Measurements from ENCODE around the gene SPECC1. TPM values are rescaled to one million over a fixed set of nuclear protein-coding genes. Genes with fewer than 3 reads are reported as not detected.

SPECC1 gene
- total RNA-seq, 1 experiment from 2014 or later: 55.3 TPM

GRCh38 chr17:20253323-20253722 lies 244.2 kb downstream of the SPECC1 start:
- TF ChIP-seq CTCF (IDR thresholded peaks at IDR 0.05; ENCODE audit: unreplicated experiment): no peak
- Mint-ChIP-seq H3K9me3 (ENCODE audit: unreplicated experiment) (peaks cover 8% of the 10 kb centered on the region), H3K36me3 (ENCODE audit: insufficient read depth, unreplicated experiment) (peaks cover 42% of the 10 kb centered on the region), H3K4me3 (ENCODE audit: unreplicated experiment) (no peak overlapping the region), H3K27ac (ENCODE audit: low read depth, unreplicated experiment) (no peak overlapping the region), H3K27me3 (ENCODE audit: insufficient read depth, unreplicated experiment) (no peaks in the 10 kb centered on the region), H3K4me1 (ENCODE audit: insufficient read depth, unreplicated experiment) (no peaks in the 10 kb centered on the region)
- intact Hi-C loops (cut with micrococcal nuclease): no loop called here
- ChIA-PET CTCF (interaction anchor here (0.6 to 1.2 kb wide), 3 partner anchors 20 to 904 kb away, joined by 3 read pairs; no protein-coding TSS in a partner anchor), POLR2A (no interaction called here)
- no peak for DNase-seq (ENCODE audit: unreplicated experiment)
- BruUV-seq (replicated peaks): no TSS peak

- Mint-ChIP-seq H3K27me3 (ENCODE audit: insufficient read depth, unreplicated experiment) (no peaks in the 10 kb centered on the region), H3K4me1 (ENCODE audit: insufficient read depth, unreplicated experiment) (no peaks in the 10 kb centered on the region), H3K27ac (ENCODE audit: low read depth, unreplicated experiment) (no peak overlapping the region), H3K4me3 (ENCODE audit: unreplicated experiment) (no peak overlapping the region), H3K9me3 (ENCODE audit: unreplicated experiment) (peaks cover 4% of the 10 kb centered on the region), H3K36me3 (ENCODE audit: insufficient read depth, unreplicated experiment) (peaks cover 42% of the 10 kb centered on the region)
- DNase-seq (ENCODE audit: unreplicated experiment): no peak
- BruUV-seq (replicated peaks): no TSS peak
- no peak for TF ChIP-seq CTCF (IDR thresholded peaks at IDR 0.05; ENCODE audit: unreplicated experiment)
- CTCF ChIA-PET: no interaction called here
- intact Hi-C loops (cut with micrococcal nuclease): no loop called here
- POLR2A ChIA-PET: no interaction called here
Measured at GRCh38 chr17:20254541-20254940, 245.4 kb downstream of the SPECC1 start.

GRCh38 chr17:20256144-20256543 lies 247.0 kb downstream of the SPECC1 start:
- DNase-seq (ENCODE audit: unreplicated experiment): no peak
- Mint-ChIP-seq H3K36me3 (ENCODE audit: insufficient read depth, unreplicated experiment) (peaks cover 50% of the 10 kb centered on the region), H3K4me3 (ENCODE audit: unreplicated experiment) (no peak overlapping the region), H3K9me3 (ENCODE audit: unreplicated experiment) (no peaks in the 10 kb centered on the region), H3K27ac (ENCODE audit: low read depth, unreplicated experiment) (no peak overlapping the region), H3K27me3 (ENCODE audit: insufficient read depth, unreplicated experiment) (no peaks in the 10 kb centered on the region), H3K4me1 (ENCODE audit: insufficient read depth, unreplicated experiment) (no peaks in the 10 kb centered on the region)
- intact Hi-C loops (cut with micrococcal nuclease): no loop called here
- TF ChIP-seq CTCF (IDR thresholded peaks at IDR 0.05; ENCODE audit: unreplicated experiment): no peak
- no TSS peak for BruUV-seq (replicated peaks)
- ChIA-PET CTCF (interaction anchor here (0.9 to 1.2 kb wide), 3 partner anchors 23 to 60 kb away, joined by 3 to 6 read pairs (median 3); no protein-coding TSS in a partner anchor), POLR2A (no interaction called here)

GRCh38 chr17:20257008-20257407 lies 247.8 kb downstream of the SPECC1 start:
- BruUV-seq (replicated peaks): no TSS peak
- no peaks in the 10 kb centered on the region for H3K4me1 Mint-ChIP-seq (ENCODE audit: insufficient read depth, unreplicated experiment)
- TF ChIP-seq CTCF (IDR thresholded peaks at IDR 0.05; ENCODE audit: unreplicated experiment): no peak
- ChIA-PET CTCF (interaction anchor here (1.2 to 1.6 kb wide), 2 partner anchors 19 to 22 kb away, joined by 4 to 6 read pairs; no protein-coding TSS in a partner anchor), POLR2A (no interaction called here)
- no peak overlapping the region for H3K4me3 Mint-ChIP-seq (ENCODE audit: unreplicated experiment)
- no peak for DNase-seq (ENCODE audit: unreplicated experiment)
- no peaks in the 10 kb centered on the region for H3K9me3 Mint-ChIP-seq (ENCODE audit: unreplicated experiment)
- intact Hi-C loops (cut with micrococcal nuclease): no loop called here
- H3K27me3 Mint-ChIP-seq (ENCODE audit: insufficient read depth, unreplicated experiment): no peaks in the 10 kb centered on the region
- peaks cover 47% of the 10 kb centered on the region for H3K36me3 Mint-ChIP-seq (ENCODE audit: insufficient read depth, unreplicated experiment)
- H3K27ac Mint-ChIP-seq (ENCODE audit: low read depth, unreplicated experiment): no peak overlapping the region
